H1 (cell line): ENCODE results near the gene SPRYD3. TPM values are rescaled to one million over a fixed set of nuclear protein-coding genes. Genes with fewer than 3 reads are reported as not detected.

Source experiments
- CTCF ChIA-PET: fragments of 300-600 bp; sonication (Branson Sonifier 250); formaldehyde crosslinking; loops from one replicate; lab custom pipeline; 2021; ENCODE audit not compliant: partially characterized antibody; lab: Charles Lee
- POLR2A ChIA-PET: fragments of 300-600 bp; sonication (Branson Sonifier 250); formaldehyde crosslinking; loops from one replicate; lab custom pipeline; 2021; ENCODE audit warnings: inconsistent platforms; ENCODE audit not compliant: partially characterized antibody; lab: Charles Lee
- DNase-seq, 2 experiments: peaks; one replicate each; pipeline versions ENCODE4 v3.0.0 to v3.0.0-alpha.2; 2010 to 2022; ENCODE audit warnings: low spot score in 2 of 2, low read depth in 1 of 2, mixed read lengths in 1 of 2
- FAIRE-seq: peaks from 2 replicates; lab custom pipeline; 2011; peaks lifted over from hg19 to GRCh38; lab: Jason Lieb, UNC
- H2AFZ ChIP-seq: 2 replicates; pipeline ENCODE4 v1.8.1; 2012; ENCODE audit warnings: low read length, inconsistent platforms
- H2AK5ac ChIP-seq: 2 replicates; pipeline ENCODE4 v1.6.1; 2013; ENCODE audit warnings: low read depth, low read length
- H2BK120ac ChIP-seq: replicated peaks from 2 replicates; pipeline ENCODE3; 2013; ENCODE audit warnings: low read depth, low read length, inconsistent platforms
- H2BK12ac ChIP-seq: 2 replicates; pipeline ENCODE4 v1.6.1; 2013; ENCODE audit warnings: low read depth, low read length
- H2BK15ac ChIP-seq: 2 replicates; pipeline ENCODE4 v1.6.1; 2013; ENCODE audit warnings: low read length
- H2BK20ac ChIP-seq: 2 replicates; pipeline ENCODE4 v1.6.1; 2013; ENCODE audit warnings: low read length
- H2BK5ac ChIP-seq: 2 replicates; pipeline ENCODE4 v1.6.1; 2013; ENCODE audit warnings: low read depth, low read length
- H3K14ac ChIP-seq: 2 replicates; pipeline ENCODE4 v1.6.1; 2013; ENCODE audit warnings: inconsistent platforms; ENCODE audit not compliant: insufficient read length
- H3K18ac ChIP-seq: 2 replicates; pipeline ENCODE4 v1.6.1; 2013; ENCODE audit warnings: low read length; ENCODE audit errors: extremely low read depth
- H3K23ac ChIP-seq: 2 replicates; pipeline ENCODE4 v1.6.1; 2013; ENCODE audit warnings: inconsistent platforms; ENCODE audit not compliant: insufficient read length
- H3K23me2 ChIP-seq: 2 replicates; pipeline ENCODE4 v1.6.1; 2013; ENCODE audit warnings: low read depth, low read length
- H3K27ac ChIP-seq: 2 replicates; pipeline ENCODE4 v1.6.1; 2011; ENCODE audit warnings: low read depth, low read length, inconsistent platforms
- H3K27me3 ChIP-seq, 4 experiments: replicated peaks in 1 of 4; 1 replicate in 1 of 4; 2 replicates in 3 of 4; pipeline versions ENCODE4 v1.6.1 to v1.8.1; 2011 to 2013; ENCODE audit warnings: low read length in 3 of 4, mild to moderate bottlenecking in 3 of 4, inconsistent platforms in 2 of 4, mixed read lengths in 2 of 4, moderate library complexity in 1 of 4; ENCODE audit not compliant: control insufficient read depth in 3 of 4, insufficient read depth in 3 of 4; ENCODE audit errors: extremely low read depth in 1 of 4
- H3K36me3 ChIP-seq, 4 experiments: 2 replicates each; pipeline versions ENCODE4 v1.6.1 to v1.8.1; 2011 to 2013; ENCODE audit warnings: mild to moderate bottlenecking in 4 of 4, low read length in 3 of 4, moderate library complexity in 2 of 4, control low read depth in 1 of 4, inconsistent platforms in 1 of 4; ENCODE audit not compliant: insufficient read depth in 4 of 4, control insufficient read depth in 2 of 4
- H3K4ac ChIP-seq: replicated peaks from 2 replicates; pipeline ENCODE3; 2013; ENCODE audit warnings: low read length, low read depth, mixed read lengths, inconsistent platforms; ENCODE audit not compliant: insufficient read length
- H3K4me1 ChIP-seq, 4 experiments: replicated peaks in 1 of 4; 1 replicate in 1 of 4; 2 replicates in 3 of 4; pipeline versions ENCODE4 v1.6.1 to v1.8.1; 2011 to 2013; ENCODE audit warnings: low read length in 3 of 4, inconsistent platforms in 2 of 4, mixed read lengths in 1 of 4; ENCODE audit not compliant: insufficient read depth in 4 of 4, control insufficient read depth in 3 of 4
- H3K4me2 ChIP-seq, 2 experiments: 2 replicates each; pipeline versions ENCODE4 v1.6.1 to v1.8.1; 2011 to 2013; ENCODE audit warnings: low read depth in 2 of 2, low read length in 2 of 2, control low read depth in 1 of 2, inconsistent platforms in 1 of 2, mild to moderate bottlenecking in 1 of 2; ENCODE audit not compliant: insufficient read depth in 1 of 2
- H3K4me3 ChIP-seq, 4 experiments: fragments of 200-600, 300-600 bp in 1 of 4; sonication (generic), shearing (Covaris generic), sonication (Bioruptor Twin) in 1 of 4; 2 replicates each; pipeline versions ENCODE4 v1.5.1 to v1.8.1; 2011 to 2016; ENCODE audit warnings: low read length in 4 of 4, low read depth in 3 of 4, control low read depth in 2 of 4, inconsistent platforms in 2 of 4, mild to moderate bottlenecking in 2 of 4, mixed read lengths in 1 of 4, moderate library complexity in 1 of 4; ENCODE audit not compliant: insufficient read depth in 2 of 4; ENCODE audit errors: extremely low read depth in 1 of 4
- H3K56ac ChIP-seq: replicated peaks from 2 replicates; pipeline ENCODE3; 2013; ENCODE audit warnings: low read depth, mild to moderate bottlenecking, mixed read lengths, low read length, inconsistent platforms; ENCODE audit not compliant: insufficient read length
- H3K79me1 ChIP-seq: 2 replicates; pipeline ENCODE4 v1.6.1; 2013; ENCODE audit warnings: low read depth, low read length, control low read depth
- H3K79me2 ChIP-seq, 2 experiments: 2 replicates each; pipeline versions ENCODE4 v1.6.1 to v1.8.1; 2012 to 2013; ENCODE audit warnings: low read length in 2 of 2, mild to moderate bottlenecking in 2 of 2, inconsistent platforms in 1 of 2; ENCODE audit not compliant: insufficient read depth in 2 of 2, control insufficient read depth in 1 of 2
- H3K9ac ChIP-seq, 4 experiments: replicated peaks in 1 of 4; 1 replicate in 1 of 4; 2 replicates in 3 of 4; pipeline versions ENCODE4 v1.6.1 to v1.8.1; 2011 to 2013; ENCODE audit warnings: low read depth in 3 of 4, low read length in 3 of 4, control low read depth in 2 of 4, mild to moderate bottlenecking in 2 of 4, moderate library complexity in 2 of 4, inconsistent platforms in 1 of 4; ENCODE audit errors: extremely low read depth in 1 of 4
- H3K9me3 ChIP-seq, 2 experiments: 2 replicates each; pipeline versions ENCODE4 v1.6.1 to v1.8.1; 2012 to 2013; ENCODE audit warnings: mild to moderate bottlenecking in 2 of 2, moderate library complexity in 2 of 2, control low read depth in 1 of 2, inconsistent platforms in 1 of 2, low read depth in 1 of 2, low read length in 1 of 2, mixed read lengths in 1 of 2; ENCODE audit not compliant: insufficient read depth in 2 of 2
- H4K20me1 ChIP-seq, 2 experiments: replicated peaks in 1 of 2; 2 replicates each; pipeline versions ENCODE3 to v1.8.1; 2011 to 2013; ENCODE audit warnings: inconsistent platforms in 2 of 2, low read length in 2 of 2, mild to moderate bottlenecking in 1 of 2; ENCODE audit not compliant: insufficient read depth in 2 of 2, control insufficient read depth in 1 of 2
- H4K5ac ChIP-seq: 2 replicates; pipeline ENCODE4 v1.6.1; 2013; ENCODE audit warnings: low read length, low read depth, mixed read lengths, inconsistent platforms; ENCODE audit not compliant: insufficient read length
- H4K8ac ChIP-seq: 2 replicates; pipeline ENCODE4 v1.8.0; 2013; ENCODE audit warnings: mild to moderate bottlenecking, moderate library complexity, low read length, inconsistent platforms; ENCODE audit not compliant: insufficient read depth; ENCODE audit errors: extremely low read depth
- H4K91ac ChIP-seq: replicated peaks from 2 replicates; pipeline ENCODE3; 2013; ENCODE audit warnings: low read length, mixed read lengths, inconsistent platforms; ENCODE audit not compliant: insufficient read length
- EGR1 ChIP-seq: IDR thresholded peaks from 2 replicates; pipeline ENCODE4 v1.6.1; 2011; ENCODE audit warnings: low read depth, low read length, borderline replicate concordance
- RBBP5 ChIP-seq: IDR thresholded peaks from 2 replicates; pipeline ENCODE4 v1.7.1; 2012; ENCODE audit warnings: low read depth, mild to moderate bottlenecking, inconsistent platforms, low read length, moderate library complexity, borderline replicate concordance
- RFX5 ChIP-seq: IDR thresholded peaks from 2 replicates; pipeline ENCODE4 v1.6.1; 2011; ENCODE audit warnings: low read depth, low read length, improper control_type of control experiment, borderline replicate concordance
- WGBS, 2 experiments: shearing (Covaris generic) in 1 of 2; methylation state at CpG; one replicate each; pipeline versions ENCODE4 v1.1.6 to v1.1.7; 2013 to 2015; ENCODE audit warnings: low lambda C conversion rate in 2 of 2, mixed read lengths in 2 of 2, inconsistent platforms in 1 of 2, low coverage in 1 of 2, missing lambda C conversion rate in 1 of 2; ENCODE audit not compliant: insufficient replicate concordance in 2 of 2, insufficient coverage in 1 of 2, insufficient read length in 1 of 2; ENCODE audit errors: extremely low coverage in 1 of 2, missing lambda C conversion rate in 1 of 2; 5-methylcytosine and 5-hydroxymethylcytosine counted together
- polyA plus RNA-seq, 7 experiments: library from polyadenylated mRNA; depleted of rRNA in 3 of 7; stranded (reverse) in 5 of 7; unstranded in 2 of 7; fragments of >200 nt in 5 of 7; fragments of 200-250 nt in 2 of 7; gene quantifications; 1 replicate in 5 of 7; 2 replicates in 1 of 7; 4 replicates in 1 of 7; pipeline versions ENCODE4 v1.2.1 to v1.2.3, GENCODE V29; 2011 to 2013; ENCODE audit warnings: missing spikeins in 2 of 7, mixed read lengths in 2 of 7
- total RNA-seq: library from RNA; stranded (reverse); fragmentation: NEBNext Ultra II Directional; extraction: Animal tissue kit (Norgen Biotek cat#: 25700); gene quantifications from 2 replicates; pipeline ENCODE4 v1.2.1, GENCODE V29; 2021

Gene SPRYD3
- total and polyA plus RNA-seq, 2 of the 8 experiments (the other 6 are each of a cell fraction or from before 2014, with no cell fraction given), result 6.8 to 8.0 TPM

DNA sequence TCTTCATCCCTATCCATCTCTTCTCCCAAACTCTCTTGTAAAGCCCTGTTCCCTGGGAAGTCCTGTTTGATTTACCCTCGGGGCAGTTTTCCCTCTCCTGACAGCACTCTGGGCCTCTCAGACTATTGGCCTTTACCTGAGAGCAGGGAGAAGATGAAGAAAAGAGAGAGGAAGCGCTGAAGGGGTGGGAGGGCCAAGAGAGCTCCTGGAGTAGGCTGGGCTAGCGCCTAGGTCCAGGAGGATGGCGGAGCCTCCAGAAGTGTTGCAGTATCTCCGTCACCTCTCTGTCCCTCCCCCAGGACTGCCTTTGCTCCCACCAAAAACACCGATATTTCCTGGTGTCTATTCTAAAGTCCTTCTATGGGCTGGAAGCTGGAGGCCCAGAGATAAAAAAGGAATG, 12.6 kb upstream of the SPRYD3 start:
- Histone ChIP-seq H3K27ac (no peak overlapping the region), H2BK12ac (no peak overlapping the region), H3K4me2 (no peak overlapping the region), H2BK5ac (no peak overlapping the region), H2AK5ac (no peak overlapping the region), H3K4ac (no peak overlapping the region), H3K79me1 (no peaks in the 10 kb centered on the region), H4K8ac (no peak overlapping the region), H3K9me3 (no peaks in the 10 kb centered on the region), H4K91ac (no peak overlapping the region), H3K4me3 (no peak overlapping the region), H3K23ac (no peak overlapping the region), H4K5ac (no peak overlapping the region), H3K27me3 (peaks cover 0 to 8% (median 2%) of the 10 kb centered on the region in 4 experiments; a peak in 5 of 7 replicates), H2AFZ (no peak overlapping the region), H2BK20ac (no peak overlapping the region), H3K23me2 (peaks cover 5% of the 10 kb centered on the region), H3K36me3 (no peaks in the 10 kb centered on the region), H3K18ac (no peak overlapping the region), H4K20me1 (no peaks in the 10 kb centered on the region), H3K4me1 (peaks cover 0 to 8% (median 0%) of the 10 kb centered on the region in 4 experiments; a peak in 4 of 7 replicates), H3K14ac (no peak overlapping the region), H3K56ac (no peak overlapping the region), H2BK15ac (no peak overlapping the region), H3K79me2 (no peaks in the 10 kb centered on the region), H2BK120ac (no peak overlapping the region), H3K9ac (0 out of 7 replicates have a peak overlapping the region, but pooled peaks of 1 of the 4 experiments have one; percentile 13)
- no peak for FAIRE-seq
- CTCF ChIA-PET, result interaction anchor here (0.8 to 19.1 kb wide), 4 partner anchors 11 to 221 kb away, joined by 3 to 531 read pairs (median 8); partner anchors contain the start of genes SOAT2 and SPRYD3
- POLR2A ChIA-PET, result interaction anchor here (0.6 kb wide), 1 partner anchor 275 kb away, joined by 3 read pairs; no protein-coding TSS in a partner anchor
- WGBS, 2 experiments, result 69% methylated on average over 6 of the region's 6 CpGs; no CpG with 5 or more reads in 1 of the 2 experiments
- no peak for DNase-seq
- TF ChIP-seq RBBP5, result no peak
- TF ChIP-seq RFX5, result no peak
- no peak for TF ChIP-seq EGR1
